Glomerular visceral epithelial cell (primary cell): ENCODE results near the gene PLOD2.

Experiments
- DNase-seq: peaks from one replicate; pipeline ENCODE4 v3.0.0-alpha.2; 2016; ENCODE audit errors: extremely low spot score

Gene PLOD2

GRCh38 chr3:146044046-146044445 is 116.9 kb downstream of the PLOD2 start:
- no peak for DNase-seq

GRCh38 chr3:146040630-146041029 is 120.4 kb downstream of the PLOD2 start:
- DNase-seq = no peak

- DNase-seq = no peak
These were observed 123.3 kb downstream of the PLOD2 start for GRCh38 chr3:146037697-146038096.

GRCh38 chr3:146036281-146036680 is 124.7 kb downstream of the PLOD2 start:
- no peak for DNase-seq

- no peak for DNase-seq
These were observed 125.6 kb downstream of the PLOD2 start for GRCh38 chr3:146035366-146035765.

GRCh38 chr3:146033950-146034349 is 127.0 kb downstream of the PLOD2 start:
- DNase-seq = no peak

- DNase-seq = no peak
These were observed 134.4 kb downstream of the PLOD2 start for GRCh38 chr3:146026547-146026946.

GRCh38 chr3:146024260-146024659 is 136.7 kb downstream of the PLOD2 start:
- DNase-seq = no peak

- DNase-seq = no peak
These were observed 140.0 kb downstream of the PLOD2 start for GRCh38 chr3:146020969-146021368.

- no peak for DNase-seq
These were observed 141.5 kb downstream of the PLOD2 start for GRCh38 chr3:146019508-146019907.
